Memory B cell (primary cell): ENCODE measurements around the gene PCDHA10.
"Not testable (repeated sequence)": the region's sequence is repeated elsewhere in the genome, so short reads cannot be mapped to it uniquely, and the experiment has no call there.

Source experiments
- ATAC-seq: fragments of 150-1000 bp; cut with Tn5 transposase; 2 replicates; pipeline ENCODE4 v1.10.0; 2021; ENCODE audit warnings: low read depth, mild to moderate bottlenecking, moderate library complexity
- DNase-seq, 2 donors: peaks; one replicate each; pipeline ENCODE4 v3.0.0; 2022; ENCODE audit warnings: low spot score in 2 of 2
- H3K27ac Mint-ChIP-seq: one replicate; pipeline ENCODE4 v1.8.0; 2022; ENCODE audit warnings: mild to moderate bottlenecking, moderate library complexity, mixed read lengths
- H3K27me3 Mint-ChIP-seq: one replicate; pipeline ENCODE4 v1.8.0; 2022; ENCODE audit warnings: mixed read lengths
- H3K36me3 Mint-ChIP-seq: one replicate; pipeline ENCODE4 v1.8.0; 2022; ENCODE audit warnings: mild to moderate bottlenecking, mixed read lengths
- H3K4me1 Mint-ChIP-seq: one replicate; pipeline ENCODE4 v1.8.0; 2022; ENCODE audit warnings: mixed read lengths
- H3K4me3 Mint-ChIP-seq: one replicate; pipeline ENCODE4 v1.8.0; 2022; ENCODE audit warnings: mild to moderate bottlenecking, moderate library complexity, mixed read lengths
- H3K9me3 Mint-ChIP-seq: one replicate; pipeline ENCODE4 v1.8.0; 2022; ENCODE audit warnings: mixed read lengths

Gene PCDHA10

GRCh38 chr5:140862441-140863295, 7.0 kb downstream of the PCDHA10 start:
- DNase-seq (no peak), ATAC-seq (no peak)
- Mint-ChIP-seq H3K4me1 (no peaks in the 10 kb centered on the region), H3K4me3 (no peak overlapping the region), H3K36me3 (no peaks in the 10 kb centered on the region), H3K27ac (no peak overlapping the region), H3K27me3 (no peaks in the 10 kb centered on the region), H3K9me3 (no peaks in the 10 kb centered on the region)

DNA sequence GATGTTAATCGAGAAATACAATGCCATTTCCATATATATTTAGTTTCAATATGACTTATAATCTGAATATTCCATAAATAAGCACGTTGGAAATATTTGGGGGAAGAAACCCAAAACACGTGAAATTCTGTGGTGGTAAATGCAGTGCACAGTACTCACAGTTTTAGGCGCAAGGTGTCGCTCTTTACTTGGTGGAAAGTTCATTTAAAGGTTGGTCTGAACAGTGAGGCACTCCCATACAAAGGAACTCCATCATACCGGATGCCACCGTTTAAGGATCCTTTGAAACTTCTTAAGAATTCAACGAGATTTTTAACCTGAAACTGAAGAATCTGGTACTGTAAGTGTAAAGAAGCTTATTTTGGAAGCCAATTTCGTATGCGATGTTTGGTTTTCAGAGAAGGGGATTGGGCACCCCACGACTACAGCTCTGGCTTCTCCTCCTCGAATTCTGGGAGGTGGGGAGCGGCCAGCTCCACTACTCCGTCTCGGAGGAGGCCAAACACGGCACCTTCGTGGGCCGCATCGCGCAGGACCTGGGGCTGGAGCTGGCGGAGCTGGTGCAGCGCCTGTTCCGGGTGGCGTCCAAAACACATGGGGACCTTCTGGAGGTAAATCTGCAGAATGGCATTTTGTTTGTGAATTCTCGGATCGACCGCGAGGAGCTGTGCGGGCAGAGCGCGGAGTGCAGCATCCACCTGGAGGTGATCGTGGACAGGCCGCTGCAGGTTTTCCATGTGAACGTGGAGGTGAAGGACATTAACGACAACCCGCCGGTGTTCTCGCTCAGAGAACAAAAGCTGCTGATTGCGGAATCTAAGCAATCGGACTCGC, 13.2 kb downstream of the PCDHA10 start, which contains the start of gene PCDHA11:
PCDHA11 (plus strand) TSS at position 237 of the 834 bp plus-strand sequence; CDS start at position 384, 147 bp downstream.
- H3K27ac Mint-ChIP-seq: no peak within 1 kb of the TSS
- no peak within 1 kb of the TSS for H3K4me3 Mint-ChIP-seq
- ATAC-seq (no peak), DNase-seq (no peak)
- H3K27me3 Mint-ChIP-seq: peaks cover 3% of the 10 kb centered on the region
- no peaks in the 10 kb centered on the region for H3K36me3 Mint-ChIP-seq
- H3K9me3 Mint-ChIP-seq: peaks cover 2% of the 10 kb centered on the region
- no peaks in the 10 kb centered on the region for H3K4me1 Mint-ChIP-seq

GRCh38 chr5:140869555-140869886, 13.8 kb downstream of the PCDHA10 start:
- Mint-ChIP-seq H3K36me3 (no peaks in the 10 kb centered on the region), H3K27ac (no peak overlapping the region), H3K4me1 (no peaks in the 10 kb centered on the region), H3K9me3 (peaks cover 2% of the 10 kb centered on the region), H3K27me3 (peaks cover 6% of the 10 kb centered on the region), H3K4me3 (no peak overlapping the region)
- no peak for ATAC-seq
- DNase-seq: no peak

DNA sequence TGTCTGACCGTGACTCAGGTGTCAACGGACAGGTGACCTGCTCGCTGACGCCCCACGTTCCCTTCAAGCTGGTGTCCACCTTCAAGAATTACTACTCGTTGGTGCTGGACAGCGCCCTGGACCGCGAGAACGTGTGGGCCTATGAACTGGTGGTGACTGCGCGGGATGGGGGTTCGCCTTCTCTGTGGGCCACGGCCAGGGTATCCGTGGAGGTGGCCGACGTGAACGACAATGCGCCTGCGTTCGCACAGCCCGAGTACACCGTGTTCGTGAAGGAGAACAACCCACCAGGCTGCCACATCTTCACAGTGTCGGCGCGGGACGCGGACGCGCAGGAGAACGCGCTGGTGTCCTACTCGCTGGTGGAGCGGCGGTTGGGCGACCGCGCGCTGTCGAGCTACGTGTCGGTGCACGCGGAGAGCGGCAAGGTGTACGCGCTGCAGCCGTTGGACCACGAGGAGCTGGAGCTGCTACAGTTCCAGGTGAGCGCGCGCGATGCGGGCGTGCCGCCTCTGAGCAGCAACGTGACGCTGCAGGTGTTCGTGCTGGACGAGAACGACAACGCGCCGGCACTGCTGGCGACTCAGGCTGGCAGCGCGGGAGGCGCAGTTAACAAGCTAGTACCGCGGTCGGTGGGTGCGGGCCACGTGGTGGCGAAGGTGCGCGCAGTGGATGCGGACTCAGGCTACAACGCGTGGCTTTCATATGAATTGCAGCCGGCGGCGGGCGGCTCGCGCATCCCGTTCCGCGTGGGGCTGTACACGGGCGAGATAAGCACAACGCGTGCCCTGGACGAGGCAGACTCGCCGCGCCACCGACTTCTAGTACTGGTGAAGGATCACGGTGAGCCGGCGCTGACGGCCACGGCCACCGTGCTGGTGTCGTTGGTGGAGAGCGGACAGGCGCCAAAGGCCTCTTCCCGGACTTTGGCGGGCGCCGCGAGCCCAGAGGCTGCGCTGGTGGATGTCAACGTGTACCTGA, 14.8 kb downstream of the PCDHA10 start:
- H3K27me3 Mint-ChIP-seq: peaks cover 6% of the 10 kb centered on the region
- no peak for DNase-seq
- no peaks in the 10 kb centered on the region for H3K4me1 Mint-ChIP-seq
- peaks cover 2% of the 10 kb centered on the region for H3K9me3 Mint-ChIP-seq
- H3K4me3 Mint-ChIP-seq: no peak overlapping the region
- H3K36me3 Mint-ChIP-seq: no peaks in the 10 kb centered on the region
- no peak for ATAC-seq
- no peak overlapping the region for H3K27ac Mint-ChIP-seq

- H3K36me3 Mint-ChIP-seq: no peaks in the 10 kb centered on the region
- H3K4me3 Mint-ChIP-seq: no peak within 1 kb of the TSS
- DNase-seq (no peak), ATAC-seq (no peak)
- H3K27ac Mint-ChIP-seq: no peak within 1 kb of the TSS
- H3K9me3 Mint-ChIP-seq: peaks cover 4% of the 10 kb centered on the region
- H3K27me3 Mint-ChIP-seq: peaks cover 10% of the 10 kb centered on the region
- H3K4me1 Mint-ChIP-seq: no peaks in the 10 kb centered on the region
Measured at GRCh38 chr5:140875085-140876065, 19.7 kb downstream of the PCDHA10 start, which contains the start of gene PCDHA12. Gene PCDHA12, plus strand, starts transcription at chr5:140875308. Its CDS starts 165 bp downstream, at chr5:140875473.

- not testable (repeated sequence) for H3K9me3 Mint-ChIP-seq, H3K27ac Mint-ChIP-seq, H3K4me1 Mint-ChIP-seq, DNase-seq, H3K4me3 Mint-ChIP-seq, H3K36me3 Mint-ChIP-seq, ATAC-seq
- H3K27me3 Mint-ChIP-seq: peaks cover 14% of the 10 kb centered on the region
Measured at GRCh38 chr5:140876541-140877261, 21.0 kb downstream of the PCDHA10 start.

DNA sequence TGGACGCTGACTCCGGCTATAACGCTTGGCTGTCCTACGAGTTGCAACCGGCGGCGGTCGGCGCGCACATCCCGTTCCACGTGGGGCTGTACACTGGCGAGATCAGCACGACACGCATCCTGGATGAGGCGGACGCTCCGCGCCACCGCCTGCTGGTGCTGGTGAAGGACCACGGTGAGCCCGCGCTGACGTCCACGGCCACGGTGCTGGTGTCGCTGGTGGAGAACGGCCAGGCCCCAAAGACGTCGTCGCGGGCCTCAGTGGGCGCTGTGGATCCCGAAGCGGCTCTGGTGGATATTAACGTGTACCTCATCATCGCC, 21.5 kb downstream of the PCDHA10 start:
- Mint-ChIP-seq H3K27me3 (peaks cover 14% of the 10 kb centered on the region), H3K4me1 (no peaks in the 10 kb centered on the region), H3K27ac (no peak overlapping the region), H3K4me3 (no peak overlapping the region), H3K36me3 (no peaks in the 10 kb centered on the region), H3K9me3 (peaks cover 7% of the 10 kb centered on the region)
- ATAC-seq (no peak), DNase-seq (no peak)

GRCh38 chr5:140881889-140882590, 26.3 kb downstream of the PCDHA10 start, which contains the start of gene PCDHA13:
Gene PCDHA13, plus strand, starts transcription at chr5:140882124. Its CDS starts 145 bp downstream, at chr5:140882269.
- H3K27me3 Mint-ChIP-seq: peaks cover 8% of the 10 kb centered on the region
- peaks cover 5% of the 10 kb centered on the region for H3K9me3 Mint-ChIP-seq
- DNase-seq (no peak), ATAC-seq (no peak)
- no peaks in the 10 kb centered on the region for H3K4me1 Mint-ChIP-seq
- H3K36me3 Mint-ChIP-seq: no peaks in the 10 kb centered on the region
- no peak within 1 kb of the TSS for H3K4me3 Mint-ChIP-seq
- no peak within 1 kb of the TSS for H3K27ac Mint-ChIP-seq

DNA sequence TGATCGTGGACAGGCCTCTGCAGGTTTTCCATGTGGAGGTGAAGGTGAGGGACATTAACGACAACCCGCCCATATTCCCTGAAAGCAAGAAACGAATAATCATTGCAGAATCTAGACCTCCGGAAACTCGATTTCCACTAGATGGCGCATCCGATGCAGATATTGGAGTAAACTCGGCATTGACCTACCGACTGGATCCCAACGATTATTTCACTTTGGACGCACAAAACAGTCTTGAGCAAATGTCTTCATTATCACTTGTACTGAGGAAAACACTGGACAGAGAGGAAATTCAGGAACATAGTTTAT, 26.8 kb downstream of the PCDHA10 start:
- H3K27ac Mint-ChIP-seq: no peak overlapping the region
- H3K27me3 Mint-ChIP-seq: peaks cover 8% of the 10 kb centered on the region
- no peaks in the 10 kb centered on the region for H3K4me1 Mint-ChIP-seq
- H3K9me3 Mint-ChIP-seq: peaks cover 8% of the 10 kb centered on the region
- no peak overlapping the region for H3K4me3 Mint-ChIP-seq
- DNase-seq: no peak
- ATAC-seq: no peak
- H3K36me3 Mint-ChIP-seq: no peaks in the 10 kb centered on the region

GRCh38 chr5:140883373-140883772, 27.7 kb downstream of the PCDHA10 start:
- Mint-ChIP-seq H3K36me3 (no peaks in the 10 kb centered on the region), H3K27ac (no peak overlapping the region), H3K27me3 (peaks cover 8% of the 10 kb centered on the region), H3K4me3 (no peak overlapping the region), H3K9me3 (peaks cover 11% of the 10 kb centered on the region), H3K4me1 (no peaks in the 10 kb centered on the region)
- DNase-seq (no peak), ATAC-seq (no peak)

DNA sequence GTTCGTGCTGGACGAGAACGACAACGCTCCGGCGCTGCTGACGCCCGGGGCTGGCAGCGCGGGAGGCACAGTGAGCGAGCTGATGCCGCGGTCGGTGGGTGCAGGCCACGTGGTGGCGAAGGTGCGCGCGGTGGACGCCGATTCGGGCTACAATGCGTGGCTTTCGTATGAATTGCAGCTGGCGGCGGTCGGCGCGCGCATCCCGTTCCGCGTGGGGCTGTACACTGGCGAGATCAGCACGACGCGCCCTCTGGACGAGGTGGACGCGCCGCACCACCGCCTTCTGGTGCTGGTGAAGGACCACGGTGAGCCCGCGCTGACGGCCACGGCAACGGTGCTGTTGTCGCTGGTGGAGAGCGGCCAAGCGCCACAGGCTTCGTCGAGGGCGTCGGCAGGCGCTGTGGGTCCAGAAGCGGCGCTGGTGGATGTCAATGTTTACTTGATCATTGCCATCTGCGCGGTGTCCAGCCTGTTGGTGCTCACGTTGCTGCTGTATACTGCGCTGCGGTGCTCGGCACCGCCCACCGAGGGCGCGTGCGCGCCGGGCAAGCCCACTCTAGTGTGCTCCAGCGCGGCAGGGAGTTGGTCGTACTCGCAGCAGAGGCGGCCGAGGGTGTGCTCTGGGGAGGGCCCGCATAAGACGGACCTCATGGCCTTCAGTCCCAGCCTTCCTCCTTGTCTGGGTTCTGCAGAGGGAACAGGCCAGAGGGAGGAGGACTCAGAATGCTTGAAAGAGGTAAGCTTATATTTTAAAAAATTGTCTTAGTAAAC, 28.4 kb downstream of the PCDHA10 start:
- ATAC-seq: no peak
- no peak for DNase-seq
- no peaks in the 10 kb centered on the region for H3K4me1 Mint-ChIP-seq
- no peak overlapping the region for H3K27ac Mint-ChIP-seq
- H3K36me3 Mint-ChIP-seq: no peaks in the 10 kb centered on the region
- H3K27me3 Mint-ChIP-seq: peaks cover 7% of the 10 kb centered on the region
- H3K9me3 Mint-ChIP-seq: peaks cover 10% of the 10 kb centered on the region
- H3K4me3 Mint-ChIP-seq: no peak overlapping the region
